ENCODE data around the gene PCDHA1. TPM values are rescaled to one million over a fixed set of nuclear protein-coding genes. Genes with fewer than 3 reads are reported as not detected.

The PCDHA1 gene
- total RNA-seq, 4 donors from 2014 or later = 0.41 TPM; not detected in 3

Small RNA genes lying within 50 kb of the gene (small RNA-seq; reads per million reads assigned to genes)
- gene AC010223.1 = not detected

Other genes with a start within 250 kb of the PCDHA1 start
- gene EIF4EBP3, start 238.5 kb upstream of the PCDHA1 start, total RNA-seq = 1 to 10 TPM in 1 of 4 donors, not detected in 3; 7.8 TPM
- 10 to 100 TPM in 3 of 4 donors, 1 to 10 TPM in 1; 2.6 to 32.6 (median 22.9) TPM for gene SRA1, start 228.7 kb upstream of the PCDHA1 start, total RNA-seq
- 10 to 100 TPM in 3 of 4 donors, 1 to 10 TPM in 1; 6.5 to 54.7 (median 27.4) TPM for gene APBB3, start 221.5 kb upstream of the PCDHA1 start, total RNA-seq
- gene SLC35A4, start 221.3 kb upstream of the PCDHA1 start, total RNA-seq = 10 to 100 TPM in 3 of 4 donors, 1 to 10 TPM in 1; 6.4 to 39.7 (median 21.7) TPM
- gene CD14, start 153.0 kb upstream of the PCDHA1 start, total RNA-seq = 10 to 100 TPM in 3 of 4 donors, under 1 TPM in 1; 0.51 to 48.5 (median 34.0) TPM
- gene TMCO6, start 146.7 kb upstream of the PCDHA1 start, total RNA-seq = 10 to 100 TPM in 3 of 4 donors, 1 to 10 TPM in 1; 6.2 to 36.2 (median 22.7) TPM
- 100 to 1,000 TPM in 1 of 4 donors, 10 to 100 TPM in 3; 17.2 to 103 (median 35.6) TPM for gene NDUFA2, start 138.5 kb upstream of the PCDHA1 start, total RNA-seq
- gene IK, start 138.3 kb upstream of the PCDHA1 start, total RNA-seq = 100 to 1,000 TPM in 2 of 4 donors, 10 to 100 TPM in 2; 60.9 to 265 (median 89.3) TPM
- gene WDR55, start 121.2 kb upstream of the PCDHA1 start, total RNA-seq = 10 to 100 TPM in 3 of 4 donors, 1 to 10 TPM in 1; 5.9 to 21.9 (median 17.9) TPM
- gene DND1, start 112.6 kb upstream of the PCDHA1 start, total RNA-seq = 1 to 10 TPM in 2 of 4 donors, under 1 TPM in 2; 0.28 to 2.6 (median 0.92) TPM
- 10 to 100 TPM; 20.3 to 50.5 (median 40.4) TPM for gene HARS1, start 94.8 kb upstream of the PCDHA1 start, total RNA-seq
- 10 to 100 TPM in 2 of 4 donors, 1 to 10 TPM in 2; 2.6 to 38.0 (median 15.7) TPM for gene HARS2, start 94.7 kb upstream of the PCDHA1 start, total RNA-seq
- gene ZMAT2, start 85.7 kb upstream of the PCDHA1 start, total RNA-seq = 10 to 100 TPM; 18.2 to 41.9 (median 30.4) TPM
- under 1 TPM in 3 of 4 donors, not detected in 1; 0.26 to 0.76 (median 0.52) TPM for gene PCDHA2, start 8.7 kb downstream of the PCDHA1 start, total RNA-seq
- 1 to 10 TPM in 3 of 4 donors, not detected in 1; 1.6 to 2.4 (median 1.8) TPM for gene PCDHA3, start 14.9 kb downstream of the PCDHA1 start, total RNA-seq
- gene PCDHA4, start 20.9 kb downstream of the PCDHA1 start, total RNA-seq = 1 to 10 TPM in 1 of 4 donors, under 1 TPM in 3; 0.26 to 5.8 (median 0.59) TPM
- 1 to 10 TPM in 1 of 4 donors, under 1 TPM in 2, not detected in 1; 0.61 to 2.3 (median 0.69) TPM for gene PCDHA5, start 35.5 kb downstream of the PCDHA1 start, total RNA-seq
- 1 to 10 TPM in 3 of 4 donors, under 1 TPM in 1; 0.29 to 2.4 (median 1.3) TPM for gene PCDHA6, start 41.8 kb downstream of the PCDHA1 start, total RNA-seq
- 10 to 100 TPM in 1 of 4 donors, 1 to 10 TPM in 1, under 1 TPM in 1, not detected in 1; 0.98 to 24.6 (median 2.2) TPM for gene PCDHA7, start 48.1 kb downstream of the PCDHA1 start, total RNA-seq
- 1 to 10 TPM in 2 of 4 donors, not detected in 2; 1.2 to 1.9 TPM for gene PCDHA8, start 55.0 kb downstream of the PCDHA1 start, total RNA-seq
- 1 to 10 TPM in 1 of 4 donors, under 1 TPM in 3; 0.26 to 1.2 (median 0.64) TPM for gene PCDHA9, start 62.2 kb downstream of the PCDHA1 start, total RNA-seq
- 1 to 10 TPM in 2 of 4 donors, under 1 TPM in 2; under 0.01 to 3.1 (median 1.6) TPM for gene PCDHA10, start 69.8 kb downstream of the PCDHA1 start, total RNA-seq
- gene PCDHA11, start 82.8 kb downstream of the PCDHA1 start, total RNA-seq = 1 to 10 TPM in 1 of 4 donors, under 1 TPM in 3; 0.26 to 2.1 (median 0.63) TPM
- gene PCDHA12, start 89.2 kb downstream of the PCDHA1 start, total RNA-seq = 1 to 10 TPM in 3 of 4 donors, under 1 TPM in 1; 0.98 to 9.4 (median 1.5) TPM
- gene PCDHA13, start 96.0 kb downstream of the PCDHA1 start, total RNA-seq = 1 to 10 TPM in 2 of 4 donors, under 1 TPM in 1, not detected in 1; 0.70 to 2.8 (median 2.1) TPM
- gene PCDHAC1, start 140.2 kb downstream of the PCDHA1 start, total RNA-seq = 1 to 10 TPM in 2 of 4 donors, under 1 TPM in 1, not detected in 1; under 0.01 to 1.7 (median 1.2) TPM
- 1 to 10 TPM in 2 of 4 donors, under 1 TPM in 2; under 0.01 to 7.1 (median 1.1) TPM for gene PCDHAC2, start 180.3 kb downstream of the PCDHA1 start, total RNA-seq

All from uterus (tissue), 4 donors.